GM12891 (cell line): Measurements from ENCODE around the gene LRP1B.

Source experiments
- DNase-seq: peaks from one replicate; pipeline ENCODE4 v3.0.0; 2011; ENCODE audit warnings: low spot score; ENCODE audit not compliant: insufficient read length
- FAIRE-seq: peaks from 2 replicates; lab custom pipeline; 2011; peaks lifted over from hg19 to GRCh38; lab: Jason Lieb, UNC
- PAX5 ChIP-seq: IDR thresholded peaks from 2 replicates; pipeline ENCODE4 v1.6.1; 2011; ENCODE audit warnings: low read length, moderate library complexity, mild to moderate bottlenecking; ENCODE audit not compliant: insufficient read depth, severe bottlenecking
- POLR2A ChIP-seq: IDR thresholded peaks from 2 replicates; pipeline ENCODE4 v1.6.1; 2011; ENCODE audit warnings: low read depth, low read length, control low read depth
- POLR2AphosphoS5 ChIP-seq: IDR thresholded peaks from 2 replicates; pipeline ENCODE4 v1.6.1; 2011; ENCODE audit warnings: low read depth, low read length, control low read depth
- POU2F2 ChIP-seq: IDR thresholded peaks from 2 replicates; pipeline ENCODE4 v1.6.1; 2011; ENCODE audit warnings: low read depth, mild to moderate bottlenecking, control low read depth, low read length, moderate library complexity
- SPI1 ChIP-seq: IDR thresholded peaks from 2 replicates; pipeline ENCODE4 v1.6.1; 2011; ENCODE audit warnings: low read depth, low read length, control low read depth
- TAF1 ChIP-seq: IDR thresholded peaks from 2 replicates; pipeline ENCODE4 v1.6.1; 2011; ENCODE audit warnings: low read depth, low read length, control low read depth

LRP1B gene

GRCh38 chr2:141878016-141878415, 252.8 kb downstream of the LRP1B start:
- DNase-seq (no peak), FAIRE-seq (no peak)
- TF ChIP-seq POU2F2, result no peak
- TF ChIP-seq SPI1, result no peak
- TF ChIP-seq TAF1, result no peak
- no peak for TF ChIP-seq POLR2AphosphoS5
- no peak for TF ChIP-seq PAX5
- no peak for TF ChIP-seq POLR2A

GRCh38 chr2:141871913-141872634, 258.7 kb downstream of the LRP1B start:
- FAIRE-seq, result no peak
- no peak for TF ChIP-seq POU2F2
- no peak for TF ChIP-seq POLR2AphosphoS5
- TF ChIP-seq PAX5, result no peak
- TF ChIP-seq POLR2A, result no peak
- no peak for TF ChIP-seq SPI1
- TF ChIP-seq TAF1, result no peak
- no peak for DNase-seq

GRCh38 chr2:141869572-141869971, 261.2 kb downstream of the LRP1B start:
- DNase-seq, result no peak
- no peak for TF ChIP-seq SPI1
- no peak for TF ChIP-seq TAF1
- TF ChIP-seq PAX5, result no peak
- no peak for TF ChIP-seq POLR2AphosphoS5
- TF ChIP-seq POU2F2, result no peak
- TF ChIP-seq POLR2A, result no peak
- no peak for FAIRE-seq

GRCh38 chr2:141863964-141864363, 266.9 kb downstream of the LRP1B start:
- no peak for TF ChIP-seq PAX5
- no peak for TF ChIP-seq POLR2AphosphoS5
- TF ChIP-seq POU2F2, result no peak
- TF ChIP-seq SPI1, result no peak
- no peak for TF ChIP-seq POLR2A
- no peak for TF ChIP-seq TAF1
- DNase-seq (no peak), FAIRE-seq (no peak)

GRCh38 chr2:141856215-141856919, 274.4 kb downstream of the LRP1B start:
- FAIRE-seq (no peak), DNase-seq (no peak)
- TF ChIP-seq SPI1, result no peak
- TF ChIP-seq POLR2AphosphoS5, result no peak
- TF ChIP-seq POLR2A, result no peak
- TF ChIP-seq POU2F2, result no peak
- TF ChIP-seq TAF1, result no peak
- TF ChIP-seq PAX5, result no peak

- TF ChIP-seq TAF1, result no peak
- no peak for TF ChIP-seq POLR2AphosphoS5
- TF ChIP-seq PAX5, result no peak
- TF ChIP-seq POLR2A, result no peak
- TF ChIP-seq POU2F2, result no peak
- no peak for TF ChIP-seq SPI1
- FAIRE-seq, result no peak
- DNase-seq, result no peak
These were observed 282.6 kb downstream of the LRP1B start for GRCh38 chr2:141848191-141848590.

- DNase-seq (no peak), FAIRE-seq (no peak)
- no peak for TF ChIP-seq POLR2AphosphoS5
- TF ChIP-seq PAX5, result no peak
These were observed 286.6 kb downstream of the LRP1B start for GRCh38 chr2:141844231-141844630.

GRCh38 chr2:141835103-141835502, 295.7 kb downstream of the LRP1B start:
- DNase-seq (no peak), FAIRE-seq (no peak)
- TF ChIP-seq PAX5, result no peak
- TF ChIP-seq TAF1, result no peak
- TF ChIP-seq SPI1, result no peak
- no peak for TF ChIP-seq POLR2AphosphoS5

GRCh38 chr2:141828761-141829160, 302.1 kb downstream of the LRP1B start:
- FAIRE-seq (no peak), DNase-seq (no peak)
- TF ChIP-seq POU2F2 (no peak), TAF1 (no peak)

GRCh38 chr2:141824790-141825189, 306.0 kb downstream of the LRP1B start:
- TF ChIP-seq TAF1 (no peak), POU2F2 (no peak), SPI1 (no peak), POLR2A (no peak), PAX5 (no peak), POLR2AphosphoS5 (no peak)
- DNase-seq, result no peak
- no peak for FAIRE-seq
